ENCODE results near the gene DUSP23. TPM values are rescaled to one million over a fixed set of nuclear protein-coding genes. Genes with fewer than 3 reads are reported as not detected.

Gene DUSP23
- total RNA-seq, 1 experiment from 2014 or later = 31.0 TPM

DNA sequence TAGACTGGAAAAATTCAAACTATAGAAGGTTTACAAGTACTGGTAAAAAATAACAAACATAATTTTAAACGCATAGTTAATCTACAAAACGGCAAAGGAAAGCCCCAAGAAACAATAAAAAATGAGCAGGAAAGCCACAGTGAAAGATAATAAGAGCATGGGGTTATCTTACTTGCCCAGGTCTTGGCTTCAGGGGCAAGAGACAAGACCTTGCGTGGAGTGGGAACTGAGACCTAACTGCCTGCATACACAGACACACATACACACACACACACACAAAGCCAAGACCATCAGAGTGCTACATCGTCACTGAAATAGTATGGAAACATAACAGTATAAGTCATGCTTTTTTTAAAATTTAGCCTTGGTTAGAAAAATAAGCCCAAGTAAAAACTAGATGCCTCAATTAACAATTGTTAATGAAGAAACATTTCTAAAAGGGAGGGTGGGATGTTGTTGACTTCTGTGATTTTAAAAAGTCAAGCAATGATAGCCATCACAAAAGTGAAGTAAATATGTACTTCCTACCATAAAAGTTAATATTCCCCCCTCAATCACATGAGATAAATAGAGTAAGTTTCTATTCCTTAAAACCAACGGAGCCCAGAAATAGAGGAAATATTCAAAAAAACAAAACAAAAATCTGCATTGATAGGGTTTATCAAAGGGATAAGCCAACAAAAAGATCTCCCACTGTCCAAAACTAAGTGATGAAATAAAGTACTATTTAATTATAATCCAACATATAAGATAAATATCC, 36.9 kb upstream of the DUSP23 start:
- DNase-seq (ENCODE audit: low spot score) = no peak
- Histone ChIP-seq H3K9me3 (ENCODE audit: low read depth, low read length, poor library complexity, severe bottlenecking) (no peaks in the 10 kb centered on the region), H3K36me3 (ENCODE audit: insufficient read depth, low read length, poor library complexity, severe bottlenecking) (no peaks in the 10 kb centered on the region), H3K4me3 (ENCODE audit: low read depth, low read length, poor library complexity, severe bottlenecking) (no peak overlapping the region), H3K4me1 (ENCODE audit: insufficient read depth, low read length, poor library complexity, severe bottlenecking) (no peaks in the 10 kb centered on the region), H3K27me3 (replicated peaks; ENCODE audit: insufficient read depth, low read depth, low read length, poor library complexity) (no peaks in the 10 kb centered on the region), H3K27ac (ENCODE audit: low read depth, low read length, poor library complexity, severe bottlenecking) (no peak overlapping the region)
- intact Hi-C loops (cut with micrococcal nuclease; ENCODE audit: unreplicated experiment) = no loop called here
- BruUV-seq (replicated peaks) = no TSS peak
- TF ChIP-seq CTCF (conservative IDR thresholded peaks at IDR 0.05; ENCODE audit: low read depth, low read length) (no peak), EZH2 (IDR thresholded peaks at IDR 0.05; ENCODE audit: borderline replicate concordance, low read depth, low read length, poor library complexity, severe bottlenecking) (no peak)
- ChIA-PET POLR2A (ENCODE audit: low non-redundant PET) (no interaction called here), CTCF (no interaction called here)

- Histone ChIP-seq H3K4me1 (ENCODE audit: insufficient read depth, low read length, poor library complexity, severe bottlenecking) (no peaks in the 10 kb centered on the region), H3K27ac (ENCODE audit: low read depth, low read length, poor library complexity, severe bottlenecking) (no peak overlapping the region), H3K4me3 (ENCODE audit: low read depth, low read length, poor library complexity, severe bottlenecking) (no peak overlapping the region), H3K27me3 (replicated peaks; ENCODE audit: insufficient read depth, low read depth, low read length, poor library complexity) (no peaks in the 10 kb centered on the region), H3K9me3 (ENCODE audit: low read depth, low read length, poor library complexity, severe bottlenecking) (no peaks in the 10 kb centered on the region), H3K36me3 (ENCODE audit: insufficient read depth, low read length, poor library complexity, severe bottlenecking) (no peaks in the 10 kb centered on the region)
- intact Hi-C loops (cut with micrococcal nuclease; ENCODE audit: unreplicated experiment) = no loop called here
- CTCF ChIA-PET = no interaction called here
- TF ChIP-seq CTCF (conservative IDR thresholded peaks at IDR 0.05; ENCODE audit: low read depth, low read length) (no peak), EZH2 (IDR thresholded peaks at IDR 0.05; ENCODE audit: borderline replicate concordance, low read depth, low read length, poor library complexity, severe bottlenecking) (no peak)
- POLR2A ChIA-PET (ENCODE audit: low non-redundant PET) = no interaction called here
- DNase-seq (ENCODE audit: low spot score) = no peak
- no TSS peak for BruUV-seq (replicated peaks)
These were observed 34.1 kb upstream of the DUSP23 start for GRCh38 chr1:159746666-159747065.

DNA sequence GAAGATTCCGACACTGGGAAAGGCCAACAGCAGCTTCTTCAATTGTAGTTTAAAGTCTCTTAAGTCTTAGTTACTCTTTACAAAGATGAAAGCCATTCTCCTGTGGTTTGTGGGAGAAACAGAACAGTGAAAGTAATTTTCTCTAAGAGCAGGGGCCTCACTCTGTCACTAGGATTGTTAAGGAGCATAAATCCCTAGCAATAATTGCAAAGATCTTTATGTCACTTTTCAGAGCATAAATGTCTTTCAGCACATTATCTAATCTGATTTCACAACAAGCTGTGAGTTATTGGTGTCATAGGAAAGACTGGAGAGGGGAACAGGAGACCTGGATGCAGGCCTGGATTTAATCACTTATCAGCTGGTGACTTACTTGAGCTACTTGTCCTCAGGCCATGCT, 32.4 kb upstream of the DUSP23 start:
- H3K4me3 ChIP-seq (ENCODE audit: low read depth, low read length, poor library complexity, severe bottlenecking) = no peak overlapping the region
- BruUV-seq (replicated peaks) = no TSS peak
- no peaks in the 10 kb centered on the region for H3K36me3 ChIP-seq (ENCODE audit: insufficient read depth, low read length, poor library complexity, severe bottlenecking)
- H3K4me1 ChIP-seq (ENCODE audit: insufficient read depth, low read length, poor library complexity, severe bottlenecking) = no peaks in the 10 kb centered on the region
- intact Hi-C loops (cut with micrococcal nuclease; ENCODE audit: unreplicated experiment) = no loop called here
- DNase-seq (ENCODE audit: low spot score) = no peak
- H3K9me3 ChIP-seq (ENCODE audit: low read depth, low read length, poor library complexity, severe bottlenecking) = no peaks in the 10 kb centered on the region
- H3K27ac ChIP-seq (ENCODE audit: low read depth, low read length, poor library complexity, severe bottlenecking) = no peak overlapping the region
- no peak for TF ChIP-seq EZH2 (IDR thresholded peaks at IDR 0.05; ENCODE audit: borderline replicate concordance, low read depth, low read length, poor library complexity, severe bottlenecking)
- TF ChIP-seq CTCF (conservative IDR thresholded peaks at IDR 0.05; ENCODE audit: low read depth, low read length) = no peak
- H3K27me3 ChIP-seq (replicated peaks; ENCODE audit: insufficient read depth, low read depth, low read length, poor library complexity) = peaks cover 12% of the 10 kb centered on the region
- CTCF ChIA-PET = no interaction called here
- POLR2A ChIA-PET (ENCODE audit: low non-redundant PET) = no interaction called here
